HG03354 (cell line): ENCODE results near the gene BOLA3.

Experiments
- ATAC-seq: cut with Tn5 transposase; IDR thresholded peaks from one replicate; pipeline ENCODE4 v1.9.1; 2021; ENCODE audit warnings: mild to moderate bottlenecking; ENCODE audit not compliant: unreplicated experiment, poor library complexity, severe bottlenecking

Gene BOLA3

GRCh38 chr2:74086021-74086420 is 61.7 kb downstream of the BOLA3 start:
- no peak for ATAC-seq
